ENCODE data around the gene PRKAG1. TPM values are rescaled to one million over a fixed set of nuclear protein-coding genes. Genes with fewer than 3 reads are reported as not detected.

The PRKAG1 gene
- total RNA-seq, 1 experiment from 2014 or later = 41.6 TPM

DNA sequence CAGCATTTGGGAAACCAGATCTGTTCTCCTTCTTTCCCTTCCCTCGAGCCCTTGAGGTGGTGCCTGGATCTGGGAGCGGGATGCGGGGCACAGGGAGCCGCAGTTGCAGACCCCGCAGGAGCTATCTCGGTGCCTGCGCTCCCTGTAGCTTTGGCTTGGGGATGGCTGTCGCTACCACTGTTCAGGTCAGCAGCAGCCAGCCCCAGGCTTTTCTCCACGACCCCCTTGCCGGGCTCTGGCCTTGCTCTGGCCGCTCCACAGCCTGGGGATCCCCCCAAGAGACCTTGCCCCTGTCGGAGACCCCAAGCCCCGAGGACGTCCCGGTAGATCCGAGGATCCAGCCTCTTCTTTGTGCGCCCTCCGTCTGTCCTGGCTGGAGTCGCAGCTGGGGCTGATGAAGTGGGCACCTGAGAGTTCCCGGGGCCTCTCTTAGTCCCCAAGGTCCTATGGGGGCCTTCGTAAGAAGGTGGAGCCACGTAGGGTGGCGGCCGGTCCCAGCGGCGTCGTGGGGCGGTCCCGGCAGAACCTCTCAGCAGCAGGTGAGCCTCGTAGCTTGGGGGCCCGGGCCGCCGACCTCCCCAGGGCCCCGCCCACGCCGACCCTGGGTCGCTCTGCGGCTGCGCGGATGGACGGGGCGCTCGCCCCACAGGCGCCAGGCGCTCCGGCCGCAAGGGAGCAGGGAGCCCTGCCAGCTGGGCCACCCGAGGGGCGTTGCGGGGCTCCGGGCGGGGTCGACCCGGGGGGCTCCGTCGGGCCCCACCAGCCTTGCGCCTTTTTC, 20.7 kb downstream of the PRKAG1 start:
- peak overlapping the region; percentile 64 for H3K4me3 Mint-ChIP-seq

DNA sequence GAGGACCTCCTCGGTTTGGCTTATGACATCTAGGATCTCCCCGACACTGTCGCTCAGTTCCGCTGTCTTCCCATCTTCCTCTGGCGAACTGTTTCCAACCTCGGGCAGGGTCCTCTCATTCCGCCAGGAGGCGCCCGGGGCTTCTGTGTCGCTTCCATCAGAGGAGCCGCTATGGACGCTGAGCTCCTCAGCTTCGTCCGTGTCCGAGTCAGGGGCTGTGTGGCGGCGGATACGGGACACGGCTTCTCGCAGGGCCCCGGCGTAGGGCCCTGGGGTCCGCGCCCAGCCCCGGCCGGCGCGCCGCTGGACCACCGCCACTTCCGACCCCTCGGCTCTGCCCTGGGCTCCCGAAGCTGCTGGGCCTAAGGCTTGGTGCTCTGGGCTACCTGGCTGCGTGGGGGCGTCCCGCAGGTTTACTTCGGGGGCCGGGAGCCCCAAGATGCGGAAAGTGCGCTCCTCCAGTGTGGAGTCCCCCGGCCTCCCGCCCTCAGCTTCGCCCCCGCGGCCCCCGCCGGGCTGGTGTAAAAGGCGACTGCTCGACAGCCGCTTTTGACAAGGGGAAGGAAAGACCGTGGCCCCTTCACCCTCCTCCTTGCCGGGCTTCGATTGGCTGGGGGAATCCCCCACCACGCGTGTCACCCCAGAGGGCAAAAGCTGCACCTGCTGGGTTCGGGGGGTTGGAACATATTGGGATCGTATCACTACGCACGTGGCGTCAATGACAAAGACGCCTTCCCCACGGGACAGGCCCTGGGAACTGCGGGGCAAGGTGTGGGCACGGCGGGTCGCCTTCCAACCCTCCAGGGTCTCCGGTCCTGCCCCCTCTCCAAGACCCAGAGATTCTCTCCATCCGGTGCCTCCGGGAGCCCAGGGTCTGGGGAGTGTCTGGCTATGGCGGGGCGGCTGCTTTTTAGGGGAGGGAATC, 21.5 kb downstream of the PRKAG1 start:
- Mint-ChIP-seq H3K27me3 (ENCODE audit: low read depth) (peaks cover 89% of the 10 kb centered on the region), H3K4me3 (peak overlapping the region; percentile 64), H3K36me3 (peaks cover 2% of the 10 kb centered on the region), H3K4me1 (peaks cover 18% of the 10 kb centered on the region), H3K27ac (no peak overlapping the region), H3K9me3 (no peaks in the 10 kb centered on the region)
- ChIA-PET CTCF (interaction anchor here (0.6 to 11.9 kb wide), 61 partner anchors 8 to 1209 kb away, joined by 3 to 237 read pairs (median 6); partner anchors contain the start of genes ADCY6, ARF3, C1QL4 and CACNB3), POLR2A (interaction anchor here (0.6 to 1.0 kb wide), 6 partner anchors 17 to 300 kb away, joined by 3 to 8 read pairs (median 3); partner anchors contain the start of genes ARF3 and PRKAG1)
- peak; percentile 85 for DNase-seq (ENCODE audit: low spot score)
- peak; percentile 43 for ATAC-seq
- TF ChIP-seq CREM (CRISPR knock-in tag; IDR thresholded peaks at IDR 0.05) (0 out of 2 replicates have a peak, but pooled peaks have one; percentile 42), CREB1 (CRISPR knock-in tag; IDR thresholded peaks at IDR 0.05) (no peak), NFE2L1 (CRISPR knock-in tag; IDR thresholded peaks at IDR 0.05) (no peak), TEAD1 (CRISPR knock-in tag; IDR thresholded peaks at IDR 0.05) (no peak), GABPB1 (CRISPR knock-in tag; IDR thresholded peaks at IDR 0.05) (no peak), ZNF423 (CRISPR knock-in tag; IDR thresholded peaks at IDR 0.05) (no peak), ZBTB21 (CRISPR knock-in tag; IDR thresholded peaks at IDR 0.05; ENCODE audit: borderline replicate concordance) (no peak), NFATC4 (CRISPR knock-in tag; IDR thresholded peaks at IDR 0.05) (no peak), ZNF263 (CRISPR knock-in tag; IDR thresholded peaks at IDR 0.05; ENCODE audit: low read depth) (no peak), NR3C1 (CRISPR knock-in tag; conservative IDR thresholded peaks at IDR 0.05; ENCODE audit: low read depth) (no peak), HMGA2 (CRISPR knock-in tag; IDR thresholded peaks at IDR 0.05) (no peak), TP53 (CRISPR knock-in tag; IDR thresholded peaks at IDR 0.05) (0 out of 2 replicates have a peak, but pooled peaks have one; percentile 33), SMAD4 (CRISPR knock-in tag; IDR thresholded peaks at IDR 0.05) (no peak), NR2C2 (CRISPR knock-in tag; IDR thresholded peaks at IDR 0.05) (no peak)
- TF ChIP-seq, protein P1, sequence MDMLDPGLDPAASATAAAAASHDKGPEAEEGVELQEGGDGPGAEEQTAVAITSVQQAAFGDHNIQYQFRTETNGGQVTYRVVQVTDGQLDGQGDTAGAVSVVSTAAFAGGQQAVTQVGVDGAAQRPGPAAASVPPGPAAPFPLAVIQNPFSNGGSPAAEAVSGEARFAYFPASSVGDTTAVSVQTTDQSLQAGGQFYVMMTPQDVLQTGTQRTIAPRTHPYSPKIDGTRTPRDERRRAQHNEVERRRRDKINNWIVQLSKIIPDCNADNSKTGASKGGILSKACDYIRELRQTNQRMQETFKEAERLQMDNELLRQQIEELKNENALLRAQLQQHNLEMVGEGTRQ (CRISPR knock-in tag; IDR thresholded peaks at IDR 0.05) = no peak
- TF ChIP-seq, protein P2, sequence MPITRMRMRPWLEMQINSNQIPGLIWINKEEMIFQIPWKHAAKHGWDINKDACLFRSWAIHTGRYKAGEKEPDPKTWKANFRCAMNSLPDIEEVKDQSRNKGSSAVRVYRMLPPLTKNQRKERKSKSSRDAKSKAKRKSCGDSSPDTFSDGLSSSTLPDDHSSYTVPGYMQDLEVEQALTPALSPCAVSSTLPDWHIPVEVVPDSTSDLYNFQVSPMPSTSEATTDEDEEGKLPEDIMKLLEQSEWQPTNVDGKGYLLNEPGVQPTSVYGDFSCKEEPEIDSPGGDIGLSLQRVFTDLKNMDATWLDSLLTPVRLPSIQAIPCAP (CRISPR knock-in tag; IDR thresholded peaks at IDR 0.05) = no peak
- TF ChIP-seq, protein P3, sequence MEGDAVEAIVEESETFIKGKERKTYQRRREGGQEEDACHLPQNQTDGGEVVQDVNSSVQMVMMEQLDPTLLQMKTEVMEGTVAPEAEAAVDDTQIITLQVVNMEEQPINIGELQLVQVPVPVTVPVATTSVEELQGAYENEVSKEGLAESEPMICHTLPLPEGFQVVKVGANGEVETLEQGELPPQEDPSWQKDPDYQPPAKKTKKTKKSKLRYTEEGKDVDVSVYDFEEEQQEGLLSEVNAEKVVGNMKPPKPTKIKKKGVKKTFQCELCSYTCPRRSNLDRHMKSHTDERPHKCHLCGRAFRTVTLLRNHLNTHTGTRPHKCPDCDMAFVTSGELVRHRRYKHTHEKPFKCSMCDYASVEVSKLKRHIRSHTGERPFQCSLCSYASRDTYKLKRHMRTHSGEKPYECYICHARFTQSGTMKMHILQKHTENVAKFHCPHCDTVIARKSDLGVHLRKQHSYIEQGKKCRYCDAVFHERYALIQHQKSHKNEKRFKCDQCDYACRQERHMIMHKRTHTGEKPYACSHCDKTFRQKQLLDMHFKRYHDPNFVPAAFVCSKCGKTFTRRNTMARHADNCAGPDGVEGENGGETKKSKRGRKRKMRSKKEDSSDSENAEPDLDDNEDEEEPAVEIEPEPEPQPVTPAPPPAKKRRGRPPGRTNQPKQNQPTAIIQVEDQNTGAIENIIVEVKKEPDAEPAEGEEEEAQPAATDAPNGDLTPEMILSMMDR (IDR thresholded peaks at IDR 0.05) = peak; percentile 45
- TF ChIP-seq, protein P4, sequence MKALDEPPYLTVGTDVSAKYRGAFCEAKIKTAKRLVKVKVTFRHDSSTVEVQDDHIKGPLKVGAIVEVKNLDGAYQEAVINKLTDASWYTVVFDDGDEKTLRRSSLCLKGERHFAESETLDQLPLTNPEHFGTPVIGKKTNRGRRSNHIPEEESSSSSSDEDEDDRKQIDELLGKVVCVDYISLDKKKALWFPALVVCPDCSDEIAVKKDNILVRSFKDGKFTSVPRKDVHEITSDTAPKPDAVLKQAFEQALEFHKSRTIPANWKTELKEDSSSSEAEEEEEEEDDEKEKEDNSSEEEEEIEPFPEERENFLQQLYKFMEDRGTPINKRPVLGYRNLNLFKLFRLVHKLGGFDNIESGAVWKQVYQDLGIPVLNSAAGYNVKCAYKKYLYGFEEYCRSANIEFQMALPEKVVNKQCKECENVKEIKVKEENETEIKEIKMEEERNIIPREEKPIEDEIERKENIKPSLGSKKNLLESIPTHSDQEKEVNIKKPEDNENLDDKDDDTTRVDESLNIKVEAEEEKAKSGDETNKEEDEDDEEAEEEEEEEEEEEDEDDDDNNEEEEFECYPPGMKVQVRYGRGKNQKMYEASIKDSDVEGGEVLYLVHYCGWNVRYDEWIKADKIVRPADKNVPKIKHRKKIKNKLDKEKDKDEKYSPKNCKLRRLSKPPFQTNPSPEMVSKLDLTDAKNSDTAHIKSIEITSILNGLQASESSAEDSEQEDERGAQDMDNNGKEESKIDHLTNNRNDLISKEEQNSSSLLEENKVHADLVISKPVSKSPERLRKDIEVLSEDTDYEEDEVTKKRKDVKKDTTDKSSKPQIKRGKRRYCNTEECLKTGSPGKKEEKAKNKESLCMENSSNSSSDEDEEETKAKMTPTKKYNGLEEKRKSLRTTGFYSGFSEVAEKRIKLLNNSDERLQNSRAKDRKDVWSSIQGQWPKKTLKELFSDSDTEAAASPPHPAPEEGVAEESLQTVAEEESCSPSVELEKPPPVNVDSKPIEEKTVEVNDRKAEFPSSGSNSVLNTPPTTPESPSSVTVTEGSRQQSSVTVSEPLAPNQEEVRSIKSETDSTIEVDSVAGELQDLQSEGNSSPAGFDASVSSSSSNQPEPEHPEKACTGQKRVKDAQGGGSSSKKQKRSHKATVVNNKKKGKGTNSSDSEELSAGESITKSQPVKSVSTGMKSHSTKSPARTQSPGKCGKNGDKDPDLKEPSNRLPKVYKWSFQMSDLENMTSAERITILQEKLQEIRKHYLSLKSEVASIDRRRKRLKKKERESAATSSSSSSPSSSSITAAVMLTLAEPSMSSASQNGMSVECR (CRISPR knock-in tag; IDR thresholded peaks at IDR 0.05; ENCODE audit: borderline replicate concordance) = no peak
- TF ChIP-seq, protein P5, sequence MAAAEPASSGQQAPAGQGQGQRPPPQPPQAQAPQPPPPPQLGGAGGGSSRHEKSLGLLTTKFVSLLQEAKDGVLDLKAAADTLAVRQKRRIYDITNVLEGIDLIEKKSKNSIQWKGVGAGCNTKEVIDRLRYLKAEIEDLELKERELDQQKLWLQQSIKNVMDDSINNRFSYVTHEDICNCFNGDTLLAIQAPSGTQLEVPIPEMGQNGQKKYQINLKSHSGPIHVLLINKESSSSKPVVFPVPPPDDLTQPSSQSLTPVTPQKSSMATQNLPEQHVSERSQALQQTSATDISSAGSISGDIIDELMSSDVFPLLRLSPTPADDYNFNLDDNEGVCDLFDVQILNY (CRISPR knock-in tag; IDR thresholded peaks at IDR 0.05) = 0 out of 2 replicates have a peak, but pooled peaks have one; percentile 38

More for the DNA sequence above, 20.7 kb downstream of the PRKAG1 start:
- Mint-ChIP-seq H3K27ac (no peak overlapping the region), H3K9me3 (no peaks in the 10 kb centered on the region), H3K4me1 (peaks cover 18% of the 10 kb centered on the region), H3K27me3 (ENCODE audit: low read depth) (peaks cover 90% of the 10 kb centered on the region), H3K36me3 (peaks cover 6% of the 10 kb centered on the region)
- CTCF ChIA-PET = interaction anchor here (0.6 to 11.9 kb wide), 45 partner anchors 8 to 349 kb away, joined by 3 to 237 read pairs (median 7); partner anchors contain the start of genes ARF3, C1QL4, DDX23 and DNAJC22
- POLR2A ChIA-PET = interaction anchor here (0.7 to 1.5 kb wide), 3 partner anchors 17 to 40 kb away, joined by 3 to 5 read pairs (median 3); partner anchors contain the start of gene ARF3
- DNase-seq (ENCODE audit: low spot score) = no peak
- TF ChIP-seq TEAD1 (CRISPR knock-in tag; IDR thresholded peaks at IDR 0.05) (no peak), TEAD4 (CRISPR knock-in tag; IDR thresholded peaks at IDR 0.05) (peak; percentile 49; the same call in 1 of the 2 replicates)
- TF ChIP-seq, protein P6, sequence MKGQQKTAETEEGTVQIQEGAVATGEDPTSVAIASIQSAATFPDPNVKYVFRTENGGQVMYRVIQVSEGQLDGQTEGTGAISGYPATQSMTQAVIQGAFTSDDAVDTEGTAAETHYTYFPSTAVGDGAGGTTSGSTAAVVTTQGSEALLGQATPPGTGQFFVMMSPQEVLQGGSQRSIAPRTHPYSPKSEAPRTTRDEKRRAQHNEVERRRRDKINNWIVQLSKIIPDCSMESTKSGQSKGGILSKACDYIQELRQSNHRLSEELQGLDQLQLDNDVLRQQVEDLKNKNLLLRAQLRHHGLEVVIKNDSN (CRISPR knock-in tag; IDR thresholded peaks at IDR 0.05) = peak; percentile 35; the same call in 1 of the 2 replicates
- TF ChIP-seq, protein P7, sequence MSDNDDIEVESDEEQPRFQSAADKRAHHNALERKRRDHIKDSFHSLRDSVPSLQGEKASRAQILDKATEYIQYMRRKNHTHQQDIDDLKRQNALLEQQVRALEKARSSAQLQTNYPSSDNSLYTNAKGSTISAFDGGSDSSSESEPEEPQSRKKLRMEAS (CRISPR knock-in tag; IDR thresholded peaks at IDR 0.05) = 0 out of 2 replicates have a peak, but pooled peaks have one; percentile 35
- ATAC-seq = peak; percentile 25
